Chondrocyte (in vitro differentiated cells): ENCODE measurements around the gene RUVBL2. TPM values are rescaled to one million over a fixed set of nuclear protein-coding genes. Genes with fewer than 3 reads are reported as not detected.

Experiments
- DNase-seq: peaks from one replicate; pipeline ENCODE4 v3.0.0; 2021; ENCODE audit warnings: mixed read lengths, low spot score
- H3K27ac Mint-ChIP-seq: one replicate; pipeline ENCODE4 v1.8.0; 2021; ENCODE audit warnings: mild to moderate bottlenecking, moderate library complexity, mixed read lengths; ENCODE audit not compliant: unreplicated experiment
- H3K27me3 Mint-ChIP-seq: 2 replicates; pipeline ENCODE4 v1.8.0; 2021; ENCODE audit warnings: low read depth, mixed read lengths
- H3K36me3 Mint-ChIP-seq: 2 replicates; pipeline ENCODE4 v1.8.0; 2021; ENCODE audit warnings: low read depth, mixed read lengths
- H3K4me1 Mint-ChIP-seq: 2 replicates; pipeline ENCODE4 v1.8.0; 2021; ENCODE audit warnings: low read depth, mild to moderate bottlenecking, mixed read lengths
- H3K4me3 Mint-ChIP-seq: one replicate; pipeline ENCODE4 v1.8.0; 2021; ENCODE audit warnings: mild to moderate bottlenecking, moderate library complexity, mixed read lengths; ENCODE audit not compliant: unreplicated experiment
- H3K9me3 Mint-ChIP-seq: 2 replicates; pipeline ENCODE4 v1.8.0; 2021; ENCODE audit warnings: low read depth, mixed read lengths
- long read RNA-seq: library from polyadenylated mRNA; stranded (forward); transcript quantifications from one replicate; pipeline ENCODE4 v2.0.0, GENCODE V29; 2021
- total RNA-seq: library from RNA; stranded (reverse); gene quantifications from 3 replicates; pipeline ENCODE4 v1.2.1, GENCODE V29; 2021
- TF ChIP-seq, protein P1 (sequence below): fragments of 200-600 bp; sonication (generic); IDR thresholded peaks from 2 replicates; pipeline ENCODE4 v1.5.0; 2021; ENCODE audit warnings: antibody characterized with exemption, mild to moderate bottlenecking, moderate library complexity

RUVBL2 gene
- total RNA-seq = 45.3 to 72.5 TPM (median 47.7 TPM) in 3 replicates
- long read RNA-seq, transcript RUVBL2-205 (2 exons, 546 nt) = minor isoform, 28 of 145 reads
- long read RNA-seq, transcript RUVBL2-206 (15 exons, 2,009 nt) = major isoform, 86 of 145 reads
- long read RNA-seq, partial matches to known transcripts = 7 of 145 reads
- long read RNA-seq, other reads (novel, unspliced or antisense) = 21 of 145 reads

DNA sequence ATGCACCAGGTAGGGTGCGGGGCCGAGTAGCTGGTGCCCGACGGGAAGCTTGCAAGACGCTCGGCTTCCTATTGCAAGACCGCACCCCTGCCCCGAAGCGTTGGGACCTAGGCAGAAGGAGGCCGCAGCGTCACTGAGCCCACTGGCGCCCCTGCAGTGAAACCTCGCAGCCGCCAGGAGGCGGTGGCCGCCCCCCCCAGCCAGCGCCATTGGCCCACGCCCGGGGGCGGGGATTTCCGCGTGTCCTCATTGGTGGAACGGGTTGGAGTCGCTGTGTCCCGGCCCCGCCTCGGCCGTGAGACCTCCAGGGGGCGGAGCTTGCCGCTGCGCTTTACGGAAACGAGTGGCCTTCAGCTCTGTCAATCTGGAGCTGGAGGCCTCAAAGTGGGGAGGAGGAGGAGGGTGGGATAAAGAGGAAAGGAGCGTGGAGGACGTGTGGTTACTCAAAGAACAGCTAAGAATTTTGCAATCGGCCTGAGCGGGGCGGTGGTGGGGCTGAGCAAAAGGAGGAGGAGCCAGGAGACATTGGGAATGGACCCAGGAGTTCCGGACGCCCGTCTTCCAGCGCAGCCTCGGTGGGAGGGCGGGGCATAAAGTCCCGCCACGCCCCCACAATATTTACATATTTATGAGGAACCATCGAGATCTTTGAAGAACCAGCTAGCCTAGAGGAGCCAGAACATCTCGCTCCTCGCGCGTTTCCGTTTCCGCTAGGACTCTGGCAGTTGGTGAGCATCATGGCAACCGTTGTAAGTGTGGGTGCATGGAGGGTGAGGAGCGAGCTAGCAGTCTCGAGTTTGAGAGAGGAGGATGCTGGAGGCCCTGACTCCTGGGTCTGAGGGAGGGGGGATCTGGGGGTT lies at the start of gene RUVBL2, which contains the start of gene GYS1:
RUVBL2 (plus strand) TSS at position 713 of the 860 bp plus-strand sequence; CDS start at position 738, 25 bp downstream.
GYS1 (minus strand) TSS at position 135 of the 860 bp plus-strand sequence. CDS start 197 bp downstream, outside the sequence.
- DNase-seq = peak; percentile 100
- Mint-ChIP-seq H3K36me3 (peaks cover 9% of the 10 kb centered on the region), H3K27me3 (no peaks in the 10 kb centered on the region), H3K4me3 (peak within 1 kb of the TSS; percentile 98), H3K4me1 (peaks cover 43% of the 10 kb centered on the region), H3K9me3 (no peaks in the 10 kb centered on the region), H3K27ac (peak within 1 kb of the TSS; percentile 93)
- TF ChIP-seq, protein P1, sequence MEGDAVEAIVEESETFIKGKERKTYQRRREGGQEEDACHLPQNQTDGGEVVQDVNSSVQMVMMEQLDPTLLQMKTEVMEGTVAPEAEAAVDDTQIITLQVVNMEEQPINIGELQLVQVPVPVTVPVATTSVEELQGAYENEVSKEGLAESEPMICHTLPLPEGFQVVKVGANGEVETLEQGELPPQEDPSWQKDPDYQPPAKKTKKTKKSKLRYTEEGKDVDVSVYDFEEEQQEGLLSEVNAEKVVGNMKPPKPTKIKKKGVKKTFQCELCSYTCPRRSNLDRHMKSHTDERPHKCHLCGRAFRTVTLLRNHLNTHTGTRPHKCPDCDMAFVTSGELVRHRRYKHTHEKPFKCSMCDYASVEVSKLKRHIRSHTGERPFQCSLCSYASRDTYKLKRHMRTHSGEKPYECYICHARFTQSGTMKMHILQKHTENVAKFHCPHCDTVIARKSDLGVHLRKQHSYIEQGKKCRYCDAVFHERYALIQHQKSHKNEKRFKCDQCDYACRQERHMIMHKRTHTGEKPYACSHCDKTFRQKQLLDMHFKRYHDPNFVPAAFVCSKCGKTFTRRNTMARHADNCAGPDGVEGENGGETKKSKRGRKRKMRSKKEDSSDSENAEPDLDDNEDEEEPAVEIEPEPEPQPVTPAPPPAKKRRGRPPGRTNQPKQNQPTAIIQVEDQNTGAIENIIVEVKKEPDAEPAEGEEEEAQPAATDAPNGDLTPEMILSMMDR = peak; percentile 96

DNA sequence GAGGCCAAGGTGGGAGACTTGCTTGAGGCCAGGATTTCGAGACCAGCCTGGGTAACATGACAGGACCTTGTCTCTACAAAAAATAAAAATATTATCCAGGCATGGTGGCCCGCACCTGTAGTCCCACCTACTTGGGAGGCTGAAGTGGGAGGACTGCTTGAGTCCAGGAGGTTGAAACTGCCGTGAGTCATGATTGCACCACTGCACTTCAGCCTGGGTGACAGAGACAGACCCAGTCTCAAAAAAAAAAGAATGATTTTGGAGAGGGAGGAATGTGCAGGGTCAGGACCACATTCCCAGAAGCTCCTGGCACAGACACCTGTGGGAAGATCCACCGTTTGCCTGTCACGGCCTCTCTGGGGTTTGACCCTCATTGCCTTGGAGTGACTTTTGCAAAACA lies 48.3 kb upstream of the RUVBL2 start:
- H3K27ac Mint-ChIP-seq = no peak overlapping the region
- no peak overlapping the region for H3K4me3 Mint-ChIP-seq
- H3K9me3 Mint-ChIP-seq = peaks cover 6% of the 10 kb centered on the region
- no peaks in the 10 kb centered on the region for H3K36me3 Mint-ChIP-seq
- no peaks in the 10 kb centered on the region for H3K27me3 Mint-ChIP-seq
- TF ChIP-seq, protein P1 = no peak
- peaks cover 3% of the 10 kb centered on the region for H3K4me1 Mint-ChIP-seq
- DNase-seq = no peak

DNA sequence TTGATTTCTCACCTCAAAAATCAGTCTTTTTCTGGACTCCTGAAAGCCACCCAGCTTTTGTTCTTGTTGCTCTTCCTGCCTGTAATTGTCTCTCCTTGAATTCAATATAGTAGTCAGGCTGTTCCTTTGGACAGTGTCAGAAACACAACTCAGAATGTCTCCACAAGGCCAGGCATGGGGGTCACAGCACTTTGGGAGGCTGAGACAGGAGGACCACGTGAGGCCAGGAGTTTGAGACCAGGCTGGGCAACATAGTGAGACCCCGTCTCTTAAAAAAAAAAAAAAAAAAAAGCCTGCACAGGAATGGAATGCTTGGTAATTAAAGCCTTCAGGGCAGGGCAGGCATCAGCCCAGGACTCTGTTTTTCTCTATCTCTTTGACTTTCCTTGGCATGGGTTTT lies 47.9 kb upstream of the RUVBL2 start:
- Mint-ChIP-seq H3K27ac (no peak overlapping the region), H3K27me3 (no peaks in the 10 kb centered on the region), H3K36me3 (no peaks in the 10 kb centered on the region), H3K9me3 (peaks cover 6% of the 10 kb centered on the region), H3K4me3 (no peak overlapping the region), H3K4me1 (peaks cover 3% of the 10 kb centered on the region)
- no peak for DNase-seq
- TF ChIP-seq, protein P1 = no peak

DNA sequence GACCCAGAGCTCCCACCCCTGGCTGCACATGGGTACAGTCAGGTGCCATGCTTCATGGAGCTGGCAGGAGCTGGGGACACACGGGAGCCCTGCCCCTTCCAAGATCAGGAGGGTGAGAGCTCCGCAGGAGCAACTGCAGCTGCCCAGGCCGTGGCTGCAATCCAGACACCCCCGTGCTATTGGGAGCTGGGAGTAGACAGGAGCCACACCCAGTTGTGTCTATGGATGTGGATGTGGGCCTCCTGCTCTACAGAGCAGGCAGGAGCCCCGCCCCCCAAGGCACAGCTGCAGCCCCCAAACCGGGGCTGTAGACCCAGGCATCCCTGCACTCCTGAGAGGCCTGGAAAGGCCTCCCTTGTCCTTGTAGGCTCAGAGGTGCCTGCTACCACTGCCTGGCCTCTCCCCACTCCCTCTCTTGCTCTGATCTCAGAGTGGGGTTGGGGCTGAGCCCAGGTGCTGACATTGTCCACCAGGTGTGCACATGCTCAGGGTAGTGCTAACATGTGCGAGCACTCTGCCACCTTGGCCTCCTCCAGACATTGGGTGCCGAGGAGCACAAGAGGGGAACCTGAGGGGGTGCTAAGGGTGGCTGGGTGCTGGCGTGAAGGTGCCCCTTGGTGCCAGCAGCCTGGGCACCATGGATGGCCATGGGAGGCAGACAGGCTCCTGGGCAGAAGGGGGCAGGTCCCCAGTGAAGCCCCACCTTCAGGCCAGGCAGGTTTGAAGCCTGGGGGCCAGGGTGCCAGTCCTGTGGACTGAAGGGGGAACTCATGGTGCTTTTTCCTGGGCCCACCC lies 47.0 kb upstream of the RUVBL2 start:
- no peak overlapping the region for H3K27ac Mint-ChIP-seq
- H3K27me3 Mint-ChIP-seq = no peaks in the 10 kb centered on the region
- H3K4me1 Mint-ChIP-seq = peaks cover 3% of the 10 kb centered on the region

More for the DNA sequence above, 47.0 kb upstream of the RUVBL2 start:
- no peaks in the 10 kb centered on the region for H3K36me3 Mint-ChIP-seq
- DNase-seq = no peak
- TF ChIP-seq, protein P1 = no peak
- H3K4me3 Mint-ChIP-seq = no peak overlapping the region
- H3K9me3 Mint-ChIP-seq = no peaks in the 10 kb centered on the region
